Measurements from ENCODE around the gene ZEB2.

ZEB2 gene

DNA sequence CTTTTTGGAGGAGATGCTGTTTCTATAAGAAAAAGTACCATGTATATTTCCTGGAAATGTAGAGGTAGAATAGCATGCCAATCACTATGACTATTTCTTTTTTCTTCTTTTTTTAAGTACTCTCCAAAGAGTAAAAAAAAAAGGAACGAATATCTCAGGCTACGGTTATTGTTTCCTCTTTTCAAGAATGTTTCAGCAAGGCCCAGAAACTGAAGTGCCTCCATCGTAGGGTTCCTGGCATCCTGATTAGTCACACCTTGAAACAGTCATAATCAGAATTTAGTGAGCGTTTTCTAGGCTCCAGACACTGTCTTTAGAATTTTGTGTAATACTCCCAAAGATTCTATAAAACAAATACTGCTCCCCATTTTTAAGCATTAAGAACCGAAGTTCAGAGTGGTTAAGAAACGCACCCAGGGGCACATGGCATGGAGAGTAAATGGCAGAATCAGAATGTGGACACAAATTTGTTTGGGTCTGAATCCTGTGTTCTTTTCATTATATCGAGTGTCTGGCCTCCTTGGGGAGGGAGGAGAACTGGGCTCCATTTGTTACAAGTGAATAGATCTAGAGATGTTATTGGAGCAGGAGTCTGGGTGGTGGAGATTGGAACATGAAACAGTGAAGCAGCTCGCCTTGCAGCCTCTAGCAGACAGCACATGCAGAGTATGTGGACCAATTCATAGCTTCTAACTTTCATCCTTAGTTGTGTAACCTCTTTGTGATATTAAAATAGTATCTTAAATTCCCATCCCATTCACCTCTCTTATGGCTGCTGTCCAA, 26.7 kb downstream of the ZEB2 start:
- no peak overlapping the region for H3K4me3 ChIP-seq (replicated peaks in 1 of 2; ENCODE audit: low read depth in 2 of 2, low read length in 2 of 2)
- no peak for DNase-seq (ENCODE audit: low read depth in 2 of 2)
- no peak for TF ChIP-seq CTCF (IDR thresholded peaks at IDR 0.05; ENCODE audit: low read depth, low read length)

DNA sequence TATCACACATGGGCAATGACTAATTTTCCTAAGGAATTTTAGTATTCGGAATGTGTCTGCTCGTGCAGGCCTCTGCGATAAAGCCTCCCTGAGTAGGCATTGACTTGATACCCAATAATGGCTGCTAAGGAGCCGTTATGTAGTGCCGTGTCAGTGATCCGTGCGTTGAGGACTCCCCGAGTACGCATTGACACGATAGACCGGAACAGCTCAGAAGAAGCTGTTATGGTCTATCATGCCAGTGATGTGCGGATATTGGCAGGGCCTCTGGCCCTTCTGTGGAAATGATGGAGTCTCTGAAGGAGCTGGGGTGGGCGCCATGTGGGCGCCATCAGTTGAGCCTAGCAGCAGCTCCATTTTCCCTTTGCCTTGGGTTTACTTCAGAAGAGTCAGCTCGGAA, 29.1 kb downstream of the ZEB2 start:
- no peak for DNase-seq (ENCODE audit: low read depth in 2 of 2)
- no peak for TF ChIP-seq CTCF (IDR thresholded peaks at IDR 0.05; ENCODE audit: low read depth, low read length)
- H3K4me3 ChIP-seq (replicated peaks in 1 of 2; ENCODE audit: low read depth in 2 of 2, low read length in 2 of 2): no peak overlapping the region

- no peak overlapping the region for H3K4me3 ChIP-seq (replicated peaks in 1 of 2; ENCODE audit: low read depth in 2 of 2, low read length in 2 of 2)
- TF ChIP-seq CTCF (IDR thresholded peaks at IDR 0.05; ENCODE audit: low read depth, low read length): no peak
- DNase-seq (ENCODE audit: low read depth in 2 of 2): no peak
Measured at GRCh38 chr2:144490017-144490416, 29.9 kb downstream of the ZEB2 start.

DNA sequence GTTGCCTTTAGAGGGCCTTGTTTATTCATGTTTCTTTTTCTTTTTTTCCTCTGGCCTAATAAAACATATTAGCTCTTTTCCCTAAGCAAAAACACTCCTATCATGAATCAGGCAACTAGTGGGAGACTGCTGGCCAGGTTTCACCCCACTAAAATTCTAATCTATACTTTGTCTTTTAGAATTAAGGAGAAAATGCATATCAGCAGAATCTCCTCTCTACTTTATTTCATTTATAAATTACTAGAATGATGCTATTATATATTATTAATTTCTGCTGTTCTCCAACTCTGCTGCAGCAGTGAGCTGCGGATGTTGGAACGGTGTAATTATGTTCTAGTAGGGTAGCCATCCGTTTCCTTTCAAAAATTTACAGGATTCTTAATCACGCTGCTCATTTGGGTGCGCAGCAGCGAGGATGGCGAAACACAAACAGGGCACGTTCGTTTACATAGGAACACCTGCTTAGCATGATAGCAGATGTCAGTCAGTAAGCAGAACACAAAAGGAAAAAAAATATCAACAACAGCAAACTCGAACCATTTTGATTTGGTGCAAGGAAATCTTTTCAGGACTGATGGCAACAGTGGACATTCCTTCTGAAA, 30.5 kb downstream of the ZEB2 start:
- no peak overlapping the region for H3K4me3 ChIP-seq (replicated peaks in 1 of 2; ENCODE audit: low read depth in 2 of 2, low read length in 2 of 2)
- TF ChIP-seq CTCF (IDR thresholded peaks at IDR 0.05; ENCODE audit: low read depth, low read length): no peak
- DNase-seq (ENCODE audit: low read depth in 2 of 2): no peak

DNA sequence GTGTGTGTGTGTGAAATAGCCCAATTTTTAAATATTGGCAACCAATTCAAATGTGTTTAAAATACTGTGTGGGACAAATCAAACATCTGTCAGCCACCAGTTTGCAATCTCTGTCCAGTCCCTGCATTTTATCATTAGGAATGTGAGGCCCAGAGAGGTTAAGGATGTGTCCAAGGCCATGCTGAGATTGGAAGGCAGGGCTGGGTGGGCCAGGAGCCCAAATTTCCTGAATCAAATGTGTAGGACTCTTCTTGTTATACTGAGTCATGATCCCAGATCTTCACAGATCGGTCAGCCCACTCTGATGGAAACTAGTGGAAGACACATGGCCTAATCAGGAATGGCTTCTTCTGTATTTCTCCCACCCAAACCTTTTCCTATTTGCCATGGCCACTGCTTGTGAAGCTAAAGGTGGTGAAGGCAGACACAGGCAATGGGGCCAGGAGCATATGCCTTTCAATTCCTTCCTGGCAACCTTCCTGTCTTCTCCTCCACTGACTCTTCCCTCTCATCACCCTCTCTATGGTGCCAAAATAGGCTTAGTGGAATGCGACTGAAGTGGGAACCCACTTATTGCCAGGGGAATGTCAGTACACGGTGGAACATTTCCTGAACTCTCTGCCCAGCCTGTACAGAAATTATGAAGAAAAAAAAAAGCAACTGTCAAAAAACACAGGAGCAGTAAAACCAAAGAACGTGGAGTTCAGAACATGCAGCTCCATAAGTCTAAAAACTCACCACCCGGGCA, 35.5 kb downstream of the ZEB2 start:
- no peak for TF ChIP-seq CTCF (IDR thresholded peaks at IDR 0.05; ENCODE audit: low read depth, low read length)
- DNase-seq (ENCODE audit: low read depth in 2 of 2): no peak
- H3K4me3 ChIP-seq (replicated peaks in 1 of 2; ENCODE audit: low read depth in 2 of 2, low read length in 2 of 2): no peak overlapping the region

DNA sequence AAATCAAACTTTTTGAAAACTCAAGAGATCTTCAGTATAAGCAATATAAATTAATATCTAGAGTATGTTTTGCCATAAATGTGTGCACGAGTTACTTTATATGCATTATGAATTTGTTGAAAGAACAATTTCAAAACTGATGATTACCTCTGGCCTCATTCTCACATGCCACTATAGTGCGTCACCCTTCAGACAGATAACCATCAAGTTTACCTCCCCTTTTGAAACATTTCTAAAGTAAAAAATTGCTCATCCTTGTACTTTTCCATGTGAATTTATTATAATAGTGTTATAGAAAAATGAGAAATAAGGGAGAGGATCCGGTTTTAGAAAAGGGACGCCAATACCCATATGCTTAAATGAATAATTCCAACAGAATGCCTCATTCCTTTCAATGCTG, 38.3 kb downstream of the ZEB2 start:
- H3K4me3 ChIP-seq (replicated peaks in 1 of 2; ENCODE audit: low read depth in 2 of 2, low read length in 2 of 2): no peak overlapping the region
- peak in 1 of 2 donors; percentile 44 for DNase-seq (ENCODE audit: low read depth in 2 of 2)
- no peak for TF ChIP-seq CTCF (IDR thresholded peaks at IDR 0.05; ENCODE audit: low read depth, low read length)
